Ramos (cell line): ENCODE data around the gene CBFA2T3.

Experiments used
- in situ Hi-C: fragments of 300-500 bp; cut with MboI; formaldehyde crosslinking; loops from one replicate; pipeline ENCODE4 v1.14.3; 2022; ENCODE audit warnings: low sequenced_read_pairs; ENCODE audit not compliant: unreplicated experiment

Gene CBFA2T3

GRCh38 chr16:89000207-89000959, 23.4 kb upstream of the CBFA2T3 start:
- in situ Hi-C loops, result no loop called here

GRCh38 chr16:88999457-89000206, 22.6 kb upstream of the CBFA2T3 start:
- in situ Hi-C loops, result loop anchor here (25.0 kb wide), 1 partner anchor 1187 kb away; no protein-coding TSS in a partner anchor

GRCh38 chr16:88995746-88996535, 18.9 kb upstream of the CBFA2T3 start:
- in situ Hi-C loops, result loop anchor here (25.0 kb wide), 1 partner anchor 1184 kb away; no protein-coding TSS in a partner anchor

- in situ Hi-C loops, result loop anchor here (25.0 kb wide), 1 partner anchor 1183 kb away; no protein-coding TSS in a partner anchor
Observed at GRCh38 chr16:88995194-88995593, 18.2 kb upstream of the CBFA2T3 start.

GRCh38 chr16:88994695-88995094, 17.7 kb upstream of the CBFA2T3 start:
- in situ Hi-C loops, result loop anchor here (25.0 kb wide), 1 partner anchor 1182 kb away; no protein-coding TSS in a partner anchor

- in situ Hi-C loops, result loop anchor here (25.0 kb wide), 1 partner anchor 1182 kb away; no protein-coding TSS in a partner anchor
Observed at GRCh38 chr16:88993946-88994600, 17.1 kb upstream of the CBFA2T3 start.

GRCh38 chr16:88993166-88993761, 16.3 kb upstream of the CBFA2T3 start:
- in situ Hi-C loops, result loop anchor here (25.0 kb wide), 1 partner anchor 1181 kb away; no protein-coding TSS in a partner anchor

GRCh38 chr16:88992351-88993165, 15.6 kb upstream of the CBFA2T3 start:
- in situ Hi-C loops, result loop anchor here (25.0 kb wide), 1 partner anchor 1180 kb away; no protein-coding TSS in a partner anchor

- in situ Hi-C loops, result loop anchor here (25.0 kb wide), 1 partner anchor 1180 kb away; no protein-coding TSS in a partner anchor
Observed at GRCh38 chr16:88991813-88992350, 14.9 kb upstream of the CBFA2T3 start.

GRCh38 chr16:88989852-88990547, 13.0 kb upstream of the CBFA2T3 start:
- in situ Hi-C loops, result loop anchor here (25.0 kb wide), 1 partner anchor 1178 kb away; no protein-coding TSS in a partner anchor

GRCh38 chr16:88988980-88989811, 12.2 kb upstream of the CBFA2T3 start:
- in situ Hi-C loops, result loop anchor here (25.0 kb wide), 1 partner anchor 1177 kb away; no protein-coding TSS in a partner anchor

- in situ Hi-C loops, result loop anchor here (25.0 kb wide), 1 partner anchor 1173 kb away; no protein-coding TSS in a partner anchor
Observed at GRCh38 chr16:88985521-88985920, 8.5 kb upstream of the CBFA2T3 start.

GRCh38 chr16:88983771-88984687, 7.0 kb upstream of the CBFA2T3 start:
- in situ Hi-C loops, result loop anchor here (25.0 kb wide), 1 partner anchor 1172 kb away; no protein-coding TSS in a partner anchor

- in situ Hi-C loops, result loop anchor here (25.0 kb wide), 1 partner anchor 1171 kb away; no protein-coding TSS in a partner anchor
Observed at GRCh38 chr16:88983165-88983564, 6.2 kb upstream of the CBFA2T3 start.
